ENCODE measurements around the gene MAP2.

MAP2 gene

DNA sequence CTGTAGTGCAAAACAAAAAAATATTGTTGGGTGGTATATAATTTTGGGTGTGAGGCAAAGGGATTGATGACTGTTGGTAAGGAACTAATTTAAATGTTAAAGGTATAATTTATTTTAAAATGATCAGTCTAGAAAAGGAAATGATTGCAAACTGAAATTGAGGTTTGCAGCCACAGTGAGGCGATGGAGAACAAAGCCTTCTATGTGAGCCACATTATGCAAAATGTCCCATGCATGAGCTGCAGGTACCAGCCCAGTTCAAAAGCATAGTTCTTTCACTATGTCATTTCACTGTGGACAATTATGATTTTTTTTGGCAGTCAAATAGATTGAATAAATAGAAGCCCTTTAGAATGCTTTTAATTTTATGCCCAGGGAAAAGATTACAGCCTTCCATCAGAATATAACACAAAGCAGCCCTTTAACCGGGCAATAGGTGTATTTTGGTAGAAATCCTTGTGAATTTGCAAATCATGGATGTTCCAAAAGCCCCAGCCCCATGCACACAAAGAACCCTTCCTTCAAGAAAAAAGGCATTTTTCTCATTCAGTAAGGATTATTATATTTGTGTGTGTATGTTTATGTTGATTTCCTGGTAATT lies 1.7 kb downstream of the MAP2 start:
- DNase-seq, result peak; percentile 65

GRCh38 chr2:209426432-209426831 lies 2.6 kb downstream of the MAP2 start:
- peak; percentile 89 for DNase-seq

DNA sequence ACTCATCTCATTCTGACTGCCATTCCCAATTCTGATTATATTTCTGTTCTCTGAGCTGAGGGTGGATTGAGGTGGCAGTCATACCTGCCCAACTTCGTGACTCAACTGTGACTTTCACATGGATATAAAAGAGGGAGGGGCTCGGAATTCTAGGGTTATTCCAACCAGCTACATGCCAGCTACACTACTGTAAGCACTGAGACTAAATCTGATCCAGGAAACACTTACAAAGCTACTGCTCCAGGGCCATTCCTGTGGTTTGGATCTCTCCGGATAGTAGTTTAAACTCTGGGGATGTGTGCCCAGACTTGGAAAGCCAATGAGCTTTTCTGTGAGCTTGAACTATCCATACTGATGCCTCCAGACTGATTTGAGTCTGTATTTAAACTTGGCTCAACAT lies 7.9 kb downstream of the MAP2 start:
- no peak for DNase-seq

DNA sequence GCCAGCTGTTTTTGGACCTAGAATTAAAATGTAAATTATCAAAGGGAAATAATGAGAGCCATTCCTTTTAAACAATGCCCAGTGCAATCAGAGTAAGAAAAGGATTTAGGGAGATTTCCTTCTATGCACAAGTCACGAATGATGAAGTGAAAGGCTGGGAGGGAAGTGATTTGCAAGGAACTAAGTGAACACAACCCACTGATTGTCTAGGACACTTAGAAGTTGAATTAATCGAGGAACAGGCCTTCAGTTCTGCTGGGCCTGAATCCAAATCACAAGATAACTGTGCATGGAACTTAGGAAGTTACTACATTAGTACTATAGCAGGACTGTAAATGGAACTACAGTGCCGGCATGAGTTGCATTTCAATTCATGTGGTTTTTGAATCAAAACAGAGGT lies 17.7 kb downstream of the MAP2 start:
- no peak for DNase-seq

DNA sequence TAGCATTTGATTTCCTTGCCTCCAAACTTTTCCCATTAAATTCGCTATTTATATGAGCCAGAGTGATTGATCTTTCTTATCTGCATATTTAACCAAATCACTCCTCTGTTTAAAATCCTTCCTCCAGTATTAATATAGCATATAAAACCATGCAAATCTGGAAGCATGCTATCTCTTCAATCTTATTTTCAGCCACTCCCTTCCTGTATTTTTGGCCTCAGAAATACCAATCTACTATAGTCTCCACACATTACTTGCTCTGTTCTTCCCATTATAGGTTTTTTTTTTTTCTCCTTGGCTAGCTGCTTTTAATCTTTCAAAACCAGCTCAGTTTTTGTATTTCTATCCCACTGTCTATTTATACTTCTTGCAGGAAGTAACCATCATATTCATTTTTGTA lies 19.1 kb downstream of the MAP2 start:
- DNase-seq, result no peak

GRCh38 chr2:209445485-209445884 lies 21.6 kb downstream of the MAP2 start:
- no peak for DNase-seq

- DNase-seq, result peak; percentile 11
Observed at GRCh38 chr2:209451209-209451834, 27.5 kb downstream of the MAP2 start.

DNA sequence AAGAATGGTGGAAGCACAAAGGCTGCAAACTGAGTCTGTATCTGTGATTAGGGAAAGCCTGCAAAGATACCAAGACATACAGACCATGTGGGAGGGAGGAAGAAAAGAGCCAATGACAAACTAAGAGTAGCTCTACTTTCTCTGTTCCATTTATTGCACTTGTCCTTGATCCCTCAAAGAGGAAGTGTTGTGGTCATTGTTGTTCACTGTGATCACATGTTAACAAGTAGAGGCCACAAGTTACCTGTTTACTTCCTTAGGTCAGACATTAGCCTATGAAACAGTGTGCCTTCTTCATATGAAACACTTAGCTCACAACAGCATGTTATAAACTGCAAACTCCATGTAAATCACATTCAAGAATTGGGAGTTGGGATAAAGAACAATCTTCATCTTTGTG lies 32.6 kb downstream of the MAP2 start:
- no peak for DNase-seq

DNA sequence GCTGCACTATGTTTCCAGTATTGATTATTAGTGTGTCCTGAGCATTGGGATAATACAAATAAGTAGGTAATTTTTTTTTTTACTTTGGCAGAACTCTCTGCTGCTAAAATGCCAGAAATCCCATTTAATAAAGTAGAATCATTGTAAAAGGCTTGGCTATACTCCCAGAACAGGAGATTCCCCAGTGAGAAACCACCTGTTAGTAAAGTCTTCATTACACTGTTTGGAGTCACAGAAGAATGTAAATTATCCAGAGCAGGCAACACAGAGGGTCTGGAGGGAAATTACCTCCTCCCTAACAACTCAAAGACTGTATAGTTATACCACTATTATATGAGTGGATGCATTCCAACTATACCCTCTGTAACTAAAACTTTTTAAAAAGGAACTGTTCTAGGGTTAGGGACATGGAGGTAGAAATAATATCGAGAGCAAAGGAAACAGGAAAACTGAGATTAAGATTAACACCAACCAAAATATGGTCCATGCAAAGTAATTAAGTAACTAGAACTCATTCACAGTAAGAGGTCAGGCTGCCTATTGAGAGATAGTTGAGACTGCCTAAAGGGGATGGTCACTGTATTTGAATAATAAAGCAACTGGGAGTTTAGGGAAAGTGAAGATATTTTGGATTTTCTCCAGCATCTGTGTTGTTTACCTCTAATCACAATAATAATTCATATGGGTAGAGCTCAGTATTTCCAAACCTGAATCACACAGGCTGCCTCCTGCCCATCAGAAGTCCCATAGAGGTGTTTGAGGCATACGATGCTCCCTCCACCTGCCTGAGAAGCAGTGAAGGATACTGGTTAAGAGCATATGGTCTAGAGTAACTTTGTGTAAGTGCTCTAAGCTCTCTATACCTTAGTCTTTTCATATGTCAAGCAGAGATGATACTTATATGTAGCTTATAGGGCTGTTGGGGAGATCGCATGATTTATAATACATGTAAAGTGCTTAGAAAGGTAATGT lies 34.4 kb downstream of the MAP2 start:
- no peak for DNase-seq

DNA sequence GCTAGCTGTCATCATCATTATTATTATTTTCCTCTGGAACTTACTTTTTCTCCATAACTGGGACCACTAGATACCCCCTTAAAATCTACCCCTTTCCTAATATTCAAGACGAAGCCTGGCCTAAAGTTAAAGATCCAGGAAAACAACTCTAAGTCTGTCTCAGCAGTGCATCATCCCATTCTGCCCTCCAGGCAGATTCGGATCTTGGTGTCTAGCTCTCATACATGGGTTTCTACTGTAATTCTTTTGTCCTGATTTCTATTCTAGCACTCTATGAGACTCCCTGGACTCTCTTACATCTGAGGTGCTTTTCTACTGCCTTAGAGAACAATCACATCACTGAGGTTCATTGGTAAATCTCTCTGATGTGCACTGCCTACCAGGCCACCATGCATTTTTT lies 35.5 kb downstream of the MAP2 start:
- DNase-seq, result no peak

DNA sequence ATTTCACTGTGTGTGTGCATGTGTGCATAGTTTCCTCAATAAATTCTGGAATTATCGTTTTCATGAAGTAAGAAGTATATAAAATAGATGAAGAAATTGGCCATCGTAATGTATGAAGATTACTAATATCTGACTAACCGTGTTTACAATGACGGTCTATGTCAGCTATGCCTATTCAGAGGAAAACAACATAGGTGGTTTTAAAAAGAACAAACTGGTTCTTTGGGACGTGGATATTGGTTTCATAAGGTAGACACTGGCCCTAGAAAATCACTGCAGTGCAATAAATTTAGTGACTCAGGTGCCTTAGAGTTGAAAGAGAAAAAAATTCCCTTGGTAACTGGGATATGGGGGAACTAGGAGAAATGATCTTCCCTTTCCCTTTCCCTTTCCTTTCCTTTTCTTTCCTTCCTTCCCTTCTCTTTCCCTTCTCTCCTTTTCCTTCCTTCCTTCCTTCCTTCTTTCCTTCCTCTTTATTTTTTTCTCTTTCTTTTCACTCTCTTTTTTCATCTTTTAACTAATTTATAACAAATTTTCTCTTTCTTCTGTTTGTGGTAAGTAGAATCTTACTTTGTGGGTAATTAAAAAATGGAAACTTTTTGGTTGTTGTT lies 36.4 kb downstream of the MAP2 start:
- DNase-seq, result no peak

DNA sequence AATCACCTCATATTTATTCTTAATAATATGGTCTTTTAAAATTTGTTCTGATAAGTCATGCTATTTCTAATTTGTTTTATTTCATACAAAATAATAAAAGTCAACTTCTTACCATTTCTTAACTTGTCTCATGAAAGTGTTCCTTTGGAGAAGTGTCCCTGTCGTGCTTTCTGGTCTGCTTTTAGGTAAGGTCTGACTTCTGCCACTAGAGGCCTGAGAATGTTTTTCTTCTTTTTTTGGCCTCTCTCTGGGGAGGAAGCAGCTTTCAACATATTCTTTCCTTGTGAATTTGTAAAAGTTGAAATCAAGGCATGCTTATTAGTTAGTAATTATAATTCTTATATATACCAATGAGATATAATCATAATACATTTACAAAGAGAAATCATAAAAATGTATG lies 39.4 kb downstream of the MAP2 start:
- DNase-seq, result no peak

DNA sequence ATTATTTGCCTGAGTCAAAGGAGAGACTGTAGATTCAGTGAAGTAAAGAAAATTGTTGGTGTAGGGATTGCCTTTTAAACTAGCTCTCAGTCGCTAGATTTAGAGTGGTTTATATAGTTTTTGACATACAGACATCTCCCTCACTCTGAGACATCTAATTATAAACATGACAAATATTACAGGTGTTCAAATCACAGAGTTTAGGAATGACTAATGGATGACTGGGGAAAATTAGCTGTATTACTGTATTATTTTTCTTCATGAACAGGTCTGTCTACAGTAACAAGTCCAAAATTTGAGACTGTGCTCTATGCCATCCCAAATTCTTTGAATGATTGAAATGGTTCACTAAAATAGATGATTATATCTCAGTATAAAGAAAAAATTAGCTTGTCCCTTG lies 40.0 kb downstream of the MAP2 start:
- no peak for DNase-seq

GRCh38 chr2:209468846-209469245 lies 45.0 kb downstream of the MAP2 start:
- DNase-seq, result no peak

DNA sequence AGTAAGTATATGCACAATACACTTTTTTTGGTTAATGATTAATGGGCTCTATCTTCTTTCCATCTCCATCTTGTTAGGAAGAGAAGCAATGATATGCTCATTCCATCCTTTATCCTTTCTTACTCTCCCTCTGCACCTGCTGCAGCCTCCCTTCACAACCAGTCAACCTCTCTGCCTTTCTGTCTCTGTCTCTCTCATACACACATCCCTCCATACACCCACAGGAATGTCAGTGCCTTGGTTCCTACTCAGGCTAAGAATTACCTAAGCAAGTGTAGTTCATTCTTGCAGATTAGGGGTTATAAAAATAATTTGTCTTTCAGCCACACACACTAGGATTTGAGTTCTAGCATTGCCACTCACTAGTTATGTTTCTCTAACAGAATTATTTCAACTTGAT lies 45.6 kb downstream of the MAP2 start:
- no peak for DNase-seq

- no peak for DNase-seq
Observed at GRCh38 chr2:209470466-209470865, 46.6 kb downstream of the MAP2 start.

- no peak for DNase-seq
Observed at GRCh38 chr2:209471037-209471436, 47.2 kb downstream of the MAP2 start.

GRCh38 chr2:209472112-209472832 lies 48.4 kb downstream of the MAP2 start:
- DNase-seq, result peak; percentile 93

DNA sequence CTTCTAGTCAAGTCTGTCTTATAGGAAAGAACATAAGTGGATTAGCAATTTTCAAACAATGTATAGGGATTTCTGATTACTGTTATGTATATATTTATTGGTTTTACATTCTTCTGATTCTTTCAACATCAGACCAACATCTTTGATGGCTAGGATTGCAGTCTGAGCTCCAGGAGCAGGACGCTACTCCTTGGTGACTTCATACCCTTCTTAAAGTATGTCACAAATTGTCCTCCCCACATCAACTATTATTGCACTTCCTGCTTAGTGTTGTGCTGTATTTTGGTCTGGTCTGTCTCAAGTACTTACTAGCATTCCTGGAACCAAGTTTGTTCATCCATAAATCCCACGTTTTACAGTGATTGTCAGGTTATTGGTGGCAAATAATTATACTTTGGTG lies 49.0 kb downstream of the MAP2 start:
- peak; percentile 87 for DNase-seq

DNA sequence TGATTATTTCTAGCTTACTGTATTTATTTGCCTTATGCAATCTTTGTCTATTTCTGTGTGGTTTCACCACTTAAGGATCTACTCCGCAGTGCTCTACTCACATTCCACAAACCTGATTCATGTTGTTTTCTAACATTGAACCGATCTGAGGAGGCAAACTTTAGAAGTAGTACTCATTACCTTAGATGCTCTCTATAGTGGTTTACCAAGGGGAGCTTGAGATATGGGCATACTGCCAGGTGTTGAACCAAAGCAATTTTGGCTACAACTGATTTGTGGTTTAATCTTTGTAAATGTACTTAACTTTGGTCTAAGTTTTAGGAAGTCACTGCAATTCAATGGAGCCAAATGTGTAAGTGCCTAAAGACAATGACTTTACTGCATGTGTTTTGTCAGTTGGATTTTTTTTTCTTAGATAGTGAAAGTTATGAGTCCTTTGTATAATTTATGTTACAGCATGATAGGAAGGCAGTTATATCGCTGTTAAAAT lies 50.1 kb downstream of the MAP2 start:
- peak; percentile 50 for DNase-seq

GRCh38 chr2:209474960-209475359 lies 51.1 kb downstream of the MAP2 start:
- no peak for DNase-seq

GRCh38 chr2:209476367-209477208 lies 52.7 kb downstream of the MAP2 start:
- DNase-seq, result peak; percentile 21
